Renal pelvis (tissue), 12 donors: Measurements from ENCODE around the gene DHCR24. TPM values are rescaled to one million over a fixed set of nuclear protein-coding genes. Genes with fewer than 3 reads are reported as not detected.
A peak's percentile ranks its signal among the peaks of the same experiment; 100 is the strongest.
"Not testable (repeated sequence)": the region's sequence is repeated elsewhere in the genome, so short reads cannot be mapped to it uniquely, and the experiment has no call there.

Experiments
- DNase-seq: peaks from one replicate; pipeline ENCODE4 v3.0.0-alpha.2; 2013
- long read RNA-seq, 16 experiments: transcript quantifications; one replicate each; lab custom pipeline, GENCODE V29; 2026
- polyA plus RNA-seq, 3 donors: library from polyadenylated mRNA; unstranded; fragments of 120-200 nt; gene quantifications; one replicate each; pipeline ENCODE4 v1.2.1, GENCODE V29; 2013; ENCODE audit not compliant: insufficient read length in 3 of 3

Gene DHCR24, protein sequence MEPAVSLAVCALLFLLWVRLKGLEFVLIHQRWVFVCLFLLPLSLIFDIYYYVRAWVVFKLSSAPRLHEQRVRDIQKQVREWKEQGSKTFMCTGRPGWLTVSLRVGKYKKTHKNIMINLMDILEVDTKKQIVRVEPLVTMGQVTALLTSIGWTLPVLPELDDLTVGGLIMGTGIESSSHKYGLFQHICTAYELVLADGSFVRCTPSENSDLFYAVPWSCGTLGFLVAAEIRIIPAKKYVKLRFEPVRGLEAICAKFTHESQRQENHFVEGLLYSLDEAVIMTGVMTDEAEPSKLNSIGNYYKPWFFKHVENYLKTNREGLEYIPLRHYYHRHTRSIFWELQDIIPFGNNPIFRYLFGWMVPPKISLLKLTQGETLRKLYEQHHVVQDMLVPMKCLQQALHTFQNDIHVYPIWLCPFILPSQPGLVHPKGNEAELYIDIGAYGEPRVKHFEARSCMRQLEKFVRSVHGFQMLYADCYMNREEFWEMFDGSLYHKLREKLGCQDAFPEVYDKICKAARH
- polyA plus RNA-seq, result 100 to 1,000 TPM in 1 of 3 donors, 10 to 100 TPM in 2; 82.1 to 110 (median 86.7) TPM
- long read RNA-seq, donor 1, full-length matches to known transcripts, result 12 of 12 reads
- long read RNA-seq, donor 1, partial matches to known transcripts, result 0 of 12 reads
- long read RNA-seq, donor 1, other reads (novel, unspliced or antisense), result 0 of 12 reads
- long read RNA-seq, donor 2, full-length matches to known transcripts, result 17 of 27 reads
- long read RNA-seq, donor 2, partial matches to known transcripts, result 10 of 27 reads
- long read RNA-seq, donor 2, other reads (novel, unspliced or antisense), result 0 of 27 reads
- long read RNA-seq, donor 3, full-length matches to known transcripts, result 9 of 9 reads
- long read RNA-seq, donor 3, partial matches to known transcripts, result 0 of 9 reads
- long read RNA-seq, donor 3, other reads (novel, unspliced or antisense), result 0 of 9 reads
- long read RNA-seq, donor 4, full-length matches to known transcripts, result 15 of 15 reads
- long read RNA-seq, donor 4, partial matches to known transcripts, result 0 of 15 reads
- long read RNA-seq, donor 4, other reads (novel, unspliced or antisense), result 0 of 15 reads
- long read RNA-seq, donor 5, full-length matches to known transcripts, result 4 of 9 reads
- long read RNA-seq, donor 5, partial matches to known transcripts, result 5 of 9 reads
- long read RNA-seq, donor 5, other reads (novel, unspliced or antisense), result 0 of 9 reads
- long read RNA-seq, donor 6, full-length matches to known transcripts, result 14 of 30 reads
- long read RNA-seq, donor 6, partial matches to known transcripts, result 16 of 30 reads
- long read RNA-seq, donor 6, other reads (novel, unspliced or antisense), result 0 of 30 reads
- long read RNA-seq, donor 7, full-length matches to known transcripts, result 9 of 47 reads
- long read RNA-seq, donor 7, partial matches to known transcripts, result 38 of 47 reads
- long read RNA-seq, donor 7, other reads (novel, unspliced or antisense), result 0 of 47 reads
- long read RNA-seq, donor 8, full-length matches to known transcripts, result 3 of 3 reads
- long read RNA-seq, donor 8, partial matches to known transcripts, result 0 of 3 reads
- long read RNA-seq, donor 8, other reads (novel, unspliced or antisense), result 0 of 3 reads
- long read RNA-seq, donor 9, full-length matches to known transcripts, result 14 of 19 reads
- long read RNA-seq, donor 9, partial matches to known transcripts, result 5 of 19 reads
- long read RNA-seq, donor 9, other reads (novel, unspliced or antisense), result 0 of 19 reads
- long read RNA-seq, donor 10, full-length matches to known transcripts, result 11 of 27 reads
- long read RNA-seq, donor 10, partial matches to known transcripts, result 16 of 27 reads
- long read RNA-seq, donor 10, other reads (novel, unspliced or antisense), result 0 of 27 reads
- long read RNA-seq, donor 11, full-length matches to known transcripts, result 4 of 9 reads
- long read RNA-seq, donor 11, partial matches to known transcripts, result 5 of 9 reads
- long read RNA-seq, donor 11, other reads (novel, unspliced or antisense), result 0 of 9 reads
- long read RNA-seq, donor 12, full-length matches to known transcripts, result 20 of 28 reads
- long read RNA-seq, donor 12, partial matches to known transcripts, result 8 of 28 reads
- long read RNA-seq, donor 12, other reads (novel, unspliced or antisense), result 0 of 28 reads
- long read RNA-seq, donor 13, full-length matches to known transcripts, result 3 of 3 reads
- long read RNA-seq, donor 13, partial matches to known transcripts, result 0 of 3 reads
- long read RNA-seq, donor 13, other reads (novel, unspliced or antisense), result 0 of 3 reads
- long read RNA-seq, donor 14, result 0 reads
- long read RNA-seq, donor 15, full-length matches to known transcripts, result 14 of 25 reads
- long read RNA-seq, donor 15, partial matches to known transcripts, result 11 of 25 reads
- long read RNA-seq, donor 15, other reads (novel, unspliced or antisense), result 0 of 25 reads
- long read RNA-seq, donor 16, full-length matches to known transcripts, result 17 of 24 reads
- long read RNA-seq, donor 16, partial matches to known transcripts, result 7 of 24 reads
- long read RNA-seq, donor 16, other reads (novel, unspliced or antisense), result 0 of 24 reads

- peak; percentile 82 for DNase-seq
Measured at GRCh38 chr1:54886724-54887664, at the start of gene DHCR24. Gene DHCR24, minus strand, starts transcription at chr1:54887195. Its CDS starts 76 bp downstream, at chr1:54887119.

DNA sequence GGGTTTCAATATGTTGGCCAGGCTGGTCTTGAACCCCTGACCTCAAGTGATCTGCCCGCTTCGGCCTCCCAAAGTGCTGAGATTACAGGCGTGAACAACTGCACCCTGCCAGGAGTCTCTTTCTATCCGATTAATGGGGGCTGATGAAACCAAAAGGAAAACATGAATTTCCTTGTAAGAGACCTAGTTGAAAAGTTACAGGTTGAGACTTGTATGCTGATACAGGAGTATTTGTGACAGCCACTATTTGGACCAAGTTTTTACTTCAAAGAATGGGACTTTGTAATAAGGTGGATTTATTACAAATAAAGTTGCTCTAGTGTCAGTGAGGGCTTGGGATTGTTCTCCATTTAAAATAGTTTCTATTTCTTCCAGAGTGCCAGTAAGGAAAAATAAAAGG is 49.8 kb upstream of the DHCR24 start:
- no peak for DNase-seq

- peak; percentile 14 for DNase-seq
Measured at GRCh38 chr1:54934869-54935268, 47.9 kb upstream of the DHCR24 start.

DNA sequence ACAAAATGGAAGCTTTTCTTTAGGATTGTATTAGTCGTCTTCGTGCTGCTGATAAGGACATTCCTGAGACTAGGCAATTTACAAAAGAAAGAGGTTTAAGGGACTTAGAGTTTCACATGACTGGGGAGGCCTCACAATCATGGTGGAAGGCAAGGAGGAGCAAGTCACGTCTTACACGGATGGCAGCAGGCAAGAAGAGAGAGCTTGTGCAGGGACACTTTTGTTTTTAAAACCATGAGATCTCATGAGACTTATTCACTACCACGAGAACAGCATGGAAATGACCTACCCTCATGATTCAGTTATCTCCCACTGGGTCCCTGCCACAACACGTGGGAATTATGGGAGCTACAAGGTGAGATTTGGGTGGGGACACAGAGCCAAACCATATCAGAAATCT is 47.1 kb upstream of the DHCR24 start:
- not testable (repeated sequence) for DNase-seq

DNA sequence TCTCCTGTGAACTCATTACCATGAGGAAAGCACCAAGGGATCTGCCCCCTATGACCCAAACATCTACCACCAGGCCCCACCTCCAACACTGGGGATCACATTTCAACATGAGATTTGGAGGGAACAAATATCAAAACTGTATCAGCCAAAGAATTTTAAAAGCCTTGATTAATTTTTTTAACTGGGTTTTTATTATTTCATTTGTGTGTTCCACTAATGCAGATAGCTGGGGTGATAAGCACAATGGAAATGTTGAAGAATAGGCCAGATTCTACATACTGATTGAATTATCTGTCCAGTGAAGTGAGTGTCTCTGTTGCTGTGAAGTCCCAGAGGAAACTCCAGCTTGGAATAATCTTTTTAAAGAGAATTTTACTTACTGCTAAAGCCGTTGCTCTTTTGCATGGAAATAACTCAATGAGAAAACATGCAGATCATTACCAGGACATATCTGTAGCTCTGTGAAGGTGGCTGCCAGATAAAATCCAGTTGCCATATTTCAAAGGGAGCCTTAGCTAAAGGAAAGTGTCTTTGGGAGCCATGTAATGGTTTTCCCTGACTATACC is 44.4 kb upstream of the DHCR24 start:
- no peak for DNase-seq

GRCh38 chr1:54929700-54930099 is 42.7 kb upstream of the DHCR24 start:
- DNase-seq, result no peak

GRCh38 chr1:54928327-54928726 is 41.3 kb upstream of the DHCR24 start:
- no peak for DNase-seq

DNA sequence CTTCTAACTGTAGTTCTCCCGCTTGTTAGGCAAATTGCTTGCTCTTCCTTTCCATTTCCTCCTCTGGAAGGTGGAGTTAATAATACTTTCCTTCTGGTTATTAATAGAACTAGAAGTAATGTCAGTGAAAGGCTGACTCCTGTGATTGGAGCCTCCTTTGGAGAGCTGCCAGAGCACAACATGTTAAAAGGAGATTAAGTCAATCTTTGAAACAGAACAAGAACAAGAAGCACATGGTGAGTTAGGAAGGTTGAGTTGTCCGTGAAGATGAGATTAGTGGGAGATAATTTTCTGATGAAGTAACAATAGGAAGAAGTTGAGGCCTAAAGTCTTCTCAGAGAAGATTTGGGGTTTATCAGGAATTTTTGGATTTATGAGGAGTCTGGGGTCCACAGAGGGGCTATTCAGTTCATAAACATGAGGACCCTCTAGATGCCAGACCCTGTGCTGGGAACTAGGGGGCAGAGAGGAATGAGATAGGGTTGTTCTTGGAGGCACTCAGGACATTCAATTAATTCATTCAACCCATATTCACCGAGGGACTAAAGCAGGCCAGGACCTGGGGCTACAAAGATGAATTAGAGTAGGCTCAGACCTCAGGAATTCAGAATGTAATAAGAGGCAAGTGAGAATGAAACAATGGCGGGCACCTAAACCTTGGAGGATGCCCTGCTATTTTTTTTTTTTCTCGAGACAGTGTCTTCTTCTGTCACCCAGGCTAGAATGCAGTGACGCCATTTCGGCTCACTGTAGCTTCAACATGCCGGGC is 40.7 kb upstream of the DHCR24 start:
- peak; percentile 19 for DNase-seq

- DNase-seq, result no peak
Measured at GRCh38 chr1:54926970-54927369, 40.0 kb upstream of the DHCR24 start.

- DNase-seq, result no peak
Measured at GRCh38 chr1:54922921-54923421, 36.0 kb upstream of the DHCR24 start.

DNA sequence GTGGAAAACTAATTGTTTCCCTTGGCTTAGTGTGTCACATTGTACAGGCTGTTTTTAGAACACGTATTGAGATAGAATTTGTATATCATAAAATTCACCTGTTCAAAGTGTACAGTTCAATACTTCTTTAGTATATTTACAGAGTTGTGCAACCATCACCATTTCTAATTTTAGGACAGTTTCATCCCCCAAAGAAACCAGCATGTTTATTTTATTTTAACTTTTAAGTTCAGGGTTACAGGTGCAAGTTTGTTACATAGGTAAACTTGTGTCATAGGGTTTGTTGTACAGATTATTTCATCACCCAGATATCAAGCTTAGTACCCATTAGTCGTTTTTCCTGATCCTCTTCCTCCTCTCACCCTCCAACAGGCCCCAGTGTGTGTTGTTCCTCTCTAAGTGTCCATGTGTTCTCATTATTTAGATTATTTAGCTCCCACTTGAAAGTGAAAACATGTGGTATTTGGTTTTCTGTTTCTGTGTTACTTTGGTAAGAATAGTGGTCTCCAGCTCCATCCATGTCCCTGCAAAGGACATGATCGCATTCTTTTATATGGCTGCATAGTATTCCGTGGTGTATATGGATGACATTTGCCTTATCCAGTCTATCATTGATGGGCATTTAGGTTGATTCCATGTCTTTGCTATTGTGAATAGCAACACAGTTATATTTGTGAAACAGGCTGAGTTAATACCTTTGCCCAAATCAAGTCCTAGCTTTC is 35.2 kb upstream of the DHCR24 start:
- DNase-seq, result no peak

- DNase-seq, result no peak
Measured at GRCh38 chr1:54919367-54920359, 32.7 kb upstream of the DHCR24 start.

DNA sequence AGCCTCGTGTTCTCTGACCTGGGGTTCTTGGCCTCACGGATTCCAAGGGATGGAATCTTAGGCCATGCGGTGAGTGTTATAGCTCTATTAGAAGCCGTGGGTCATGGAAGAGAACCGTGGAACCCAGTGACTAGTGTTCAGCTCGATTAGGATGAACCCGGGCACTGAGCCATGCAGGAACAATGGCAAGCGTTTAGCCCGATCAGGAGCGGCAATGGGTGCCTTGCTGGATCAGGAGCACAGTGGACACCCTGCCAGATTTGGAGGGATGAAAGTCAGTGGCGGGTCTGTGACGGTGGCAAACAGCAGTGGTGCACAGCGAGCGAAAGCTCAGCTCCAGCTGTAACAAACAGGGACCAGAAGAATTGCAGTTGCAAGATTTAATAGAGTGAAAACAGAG is 24.1 kb upstream of the DHCR24 start:
- DNase-seq, result not testable (repeated sequence)

GRCh38 chr1:54906586-54906985 is 19.6 kb upstream of the DHCR24 start:
- DNase-seq, result no peak
